Neural progenitor cell (in vitro differentiated cells): Measurements from ENCODE around the gene TMEM119. TPM values are rescaled to one million over a fixed set of nuclear protein-coding genes. Genes with fewer than 3 reads are reported as not detected.

Experiments used
- DNase-seq: peaks from one replicate; pipeline ENCODE4 v3.0.0-alpha.2; 2016; ENCODE audit warnings: low spot score
- H2AFZ ChIP-seq: fragments of 200-600 bp; sonication (generic); replicated peaks from 2 replicates; pipeline ENCODE4 v1.6.1; 2016; ENCODE audit warnings: antibody characterized with exemption
- H3F3A ChIP-seq: fragments of 200-600 bp; sonication (generic); 2 replicates; pipeline ENCODE4 v1.6.1; 2016; ENCODE audit warnings: antibody characterized with exemption, low read depth
- H3K27ac ChIP-seq: fragments of 200-600 bp; sonication (generic); 2 replicates; pipeline ENCODE4 v1.5.1; 2016; ENCODE audit warnings: mild to moderate bottlenecking
- H3K27me3 ChIP-seq: fragments of 200-600 bp; sonication (generic); 2 replicates; pipeline ENCODE4 v1.6.1; 2016; ENCODE audit warnings: mild to moderate bottlenecking, moderate library complexity
- H3K36me3 ChIP-seq: fragments of 200-600 bp; sonication (generic); 2 replicates; pipeline ENCODE4 v1.5.1; 2016
- H3K4me1 ChIP-seq: fragments of 200-600 bp; sonication (generic); 2 replicates; pipeline ENCODE4 v1.6.1; 2016; ENCODE audit warnings: mixed run types
- H3K4me2 ChIP-seq: fragments of 200-600 bp; sonication (generic); 2 replicates; pipeline ENCODE4 v1.6.1; 2016
- H3K4me3 ChIP-seq: fragments of 200-600 bp; sonication (generic); 2 replicates; pipeline ENCODE4 v1.5.1; 2016
- H3K79me2 ChIP-seq: fragments of 200-600 bp; sonication (generic); 2 replicates; pipeline ENCODE4 v1.6.1; 2016; ENCODE audit warnings: low read depth
- H3K9ac ChIP-seq: fragments of 200-600 bp; sonication (generic); 2 replicates; pipeline ENCODE4 v1.6.1; 2016
- H3K9me3 ChIP-seq: fragments of 200-600 bp; sonication (generic); 2 replicates; pipeline ENCODE4 v1.5.1; 2016; ENCODE audit warnings: low read depth
- H4K20me1 ChIP-seq: fragments of 200-600 bp; sonication (generic); 2 replicates; pipeline ENCODE4 v1.6.1; 2016; ENCODE audit warnings: low read depth
- H3K27ac Mint-ChIP-seq: 3 replicates; pipeline ENCODE4 v1.8.0; 2021; ENCODE audit warnings: mixed read lengths
- H3K27me3 Mint-ChIP-seq: 2 replicates; pipeline ENCODE4 v1.8.0; 2022; ENCODE audit warnings: low read depth, mild to moderate bottlenecking, inconsistent platforms, moderate library complexity, mixed read lengths; ENCODE audit not compliant: insufficient read depth
- H3K36me3 Mint-ChIP-seq: 3 replicates; pipeline ENCODE4 v1.8.0; 2021; ENCODE audit warnings: mixed read lengths
- H3K4me1 Mint-ChIP-seq: 3 replicates; pipeline ENCODE4 v1.8.0; 2021; ENCODE audit warnings: mixed read lengths
- H3K4me3 Mint-ChIP-seq: 3 replicates; pipeline ENCODE4 v1.8.0; 2021; ENCODE audit warnings: mild to moderate bottlenecking, moderate library complexity, mixed read lengths
- H3K9me3 Mint-ChIP-seq: 3 replicates; pipeline ENCODE4 v1.8.0; 2020; ENCODE audit warnings: mixed read lengths
- EZH2 ChIP-seq: fragments of 200-600 bp; sonication (generic); IDR thresholded peaks from 2 replicates; pipeline ENCODE4 v1.6.1; 2017; ENCODE audit warnings: antibody characterized with exemption, mild to moderate bottlenecking, moderate library complexity
- EZH2phosphoT487 ChIP-seq: fragments of 200-600 bp; sonication (generic); IDR thresholded peaks from 2 replicates; pipeline ENCODE4 v1.6.1; 2017; ENCODE audit warnings: antibody characterized with exemption
- total RNA-seq: library from RNA; depleted of rRNA; stranded (reverse); fragments of >200 nt; gene quantifications from 2 replicates; pipeline ENCODE4 v1.2.3, GENCODE V29; 2015; ENCODE audit warnings: low replicate concordance
- TF ChIP-seq, protein P1 (sequence below): fragments of 200-600 bp; sonication (generic); IDR thresholded peaks from 2 replicates; pipeline ENCODE4 v1.5.1; 2017; ENCODE audit warnings: antibody characterized with exemption, mild to moderate bottlenecking

Gene TMEM119
- total RNA-seq, 1 donor from 2014 or later: 0.97 TPM

DNA sequence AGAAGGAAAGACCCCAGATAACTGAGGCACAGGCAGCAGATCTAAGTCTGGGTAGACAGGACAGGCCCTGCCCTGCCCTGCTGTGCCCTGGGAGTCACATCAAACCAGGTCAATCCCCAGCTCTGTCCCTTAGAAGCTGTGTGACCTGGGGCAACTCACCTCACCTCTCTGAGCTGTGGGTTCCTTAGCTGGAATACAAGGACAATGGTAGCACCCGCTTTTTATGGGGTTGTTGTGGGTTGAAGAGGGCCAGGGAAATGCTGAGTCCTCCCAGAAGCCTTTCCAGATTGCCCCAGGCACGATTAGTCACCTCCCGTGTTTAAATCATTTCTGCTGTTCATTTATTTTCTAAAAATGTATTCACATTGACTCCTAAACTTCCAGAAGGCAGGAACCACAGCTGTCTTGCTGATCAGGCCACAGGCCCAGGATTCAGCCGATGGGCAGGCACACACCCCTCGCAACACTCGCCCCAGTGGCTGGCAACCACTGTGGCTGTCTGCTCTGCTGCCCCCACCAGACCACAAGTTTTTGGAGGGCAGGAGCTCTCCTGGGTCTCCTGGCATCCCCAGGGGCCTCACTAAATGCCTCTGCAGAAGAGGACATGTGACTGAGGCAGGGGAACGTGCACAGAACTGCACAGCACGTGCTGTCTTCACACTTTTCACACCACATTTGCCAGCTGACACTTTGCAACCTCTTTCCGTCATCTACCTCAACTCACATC, 32.8 kb upstream of the TMEM119 start:
- no peaks in the 10 kb centered on the region for H3K9me3 Mint-ChIP-seq
- H3K27me3 ChIP-seq: no peaks in the 10 kb centered on the region
- H2AFZ ChIP-seq: peak overlapping the region; percentile 52
- peaks cover 14% of the 10 kb centered on the region for H3K4me1 ChIP-seq
- no peak for DNase-seq
- no peak overlapping the region for H3K9ac ChIP-seq
- peaks cover 7% of the 10 kb centered on the region for H3F3A ChIP-seq
- no peaks in the 10 kb centered on the region for H4K20me1 ChIP-seq
- no peaks in the 10 kb centered on the region for H3K36me3 Mint-ChIP-seq
- peak overlapping the region; percentile 91 for H3K27ac Mint-ChIP-seq
- H3K4me3 ChIP-seq: no peak overlapping the region
- no peak overlapping the region for H3K4me2 ChIP-seq
- no peaks in the 10 kb centered on the region for H3K9me3 ChIP-seq
- H3K27me3 Mint-ChIP-seq: peaks cover 16% of the 10 kb centered on the region
- H3K36me3 ChIP-seq: no peaks in the 10 kb centered on the region
- H3K79me2 ChIP-seq: no peaks in the 10 kb centered on the region
- no peak overlapping the region for H3K4me3 Mint-ChIP-seq
- TF ChIP-seq, protein P1, sequence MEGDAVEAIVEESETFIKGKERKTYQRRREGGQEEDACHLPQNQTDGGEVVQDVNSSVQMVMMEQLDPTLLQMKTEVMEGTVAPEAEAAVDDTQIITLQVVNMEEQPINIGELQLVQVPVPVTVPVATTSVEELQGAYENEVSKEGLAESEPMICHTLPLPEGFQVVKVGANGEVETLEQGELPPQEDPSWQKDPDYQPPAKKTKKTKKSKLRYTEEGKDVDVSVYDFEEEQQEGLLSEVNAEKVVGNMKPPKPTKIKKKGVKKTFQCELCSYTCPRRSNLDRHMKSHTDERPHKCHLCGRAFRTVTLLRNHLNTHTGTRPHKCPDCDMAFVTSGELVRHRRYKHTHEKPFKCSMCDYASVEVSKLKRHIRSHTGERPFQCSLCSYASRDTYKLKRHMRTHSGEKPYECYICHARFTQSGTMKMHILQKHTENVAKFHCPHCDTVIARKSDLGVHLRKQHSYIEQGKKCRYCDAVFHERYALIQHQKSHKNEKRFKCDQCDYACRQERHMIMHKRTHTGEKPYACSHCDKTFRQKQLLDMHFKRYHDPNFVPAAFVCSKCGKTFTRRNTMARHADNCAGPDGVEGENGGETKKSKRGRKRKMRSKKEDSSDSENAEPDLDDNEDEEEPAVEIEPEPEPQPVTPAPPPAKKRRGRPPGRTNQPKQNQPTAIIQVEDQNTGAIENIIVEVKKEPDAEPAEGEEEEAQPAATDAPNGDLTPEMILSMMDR: no peak
- TF ChIP-seq EZH2phosphoT487: no peak
- no peak for TF ChIP-seq EZH2
- no peak overlapping the region for H3K27ac ChIP-seq
- H3K4me1 Mint-ChIP-seq: peaks cover 57% of the 10 kb centered on the region

DNA sequence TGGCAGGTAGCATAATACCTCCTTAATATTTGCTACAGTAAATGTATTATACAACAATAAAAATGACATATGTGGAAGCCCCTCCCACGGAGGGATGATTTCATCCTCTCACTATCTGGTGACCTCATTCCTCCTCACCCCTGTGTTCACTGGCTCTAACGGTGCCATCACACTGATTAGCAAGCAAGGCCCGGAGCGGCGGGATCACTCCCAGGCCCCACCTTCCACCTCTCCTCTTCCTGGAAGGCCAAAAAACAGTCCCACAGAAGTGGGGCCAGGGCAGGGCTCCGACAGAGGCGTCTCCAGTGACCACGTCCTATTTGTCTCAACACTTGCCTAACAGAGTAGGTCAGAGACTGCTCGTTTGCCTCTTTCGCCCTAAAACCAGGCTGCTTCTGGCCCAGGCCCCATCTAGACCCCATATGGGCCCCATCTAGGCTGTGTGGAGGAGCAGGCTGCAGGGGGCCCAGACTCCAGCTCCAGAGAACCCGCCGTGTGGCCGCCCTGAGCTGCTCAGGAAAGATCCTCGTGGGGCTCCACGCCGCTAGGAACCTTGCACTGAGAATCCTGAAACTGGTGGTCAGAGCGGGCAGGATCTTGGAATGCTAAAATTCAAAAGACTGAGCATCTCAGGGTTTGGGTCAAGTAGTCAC, 32.1 kb upstream of the TMEM119 start:
- peak overlapping the region; percentile 53 for H3K4me3 Mint-ChIP-seq
- H3K4me2 ChIP-seq: no peak overlapping the region

DNA sequence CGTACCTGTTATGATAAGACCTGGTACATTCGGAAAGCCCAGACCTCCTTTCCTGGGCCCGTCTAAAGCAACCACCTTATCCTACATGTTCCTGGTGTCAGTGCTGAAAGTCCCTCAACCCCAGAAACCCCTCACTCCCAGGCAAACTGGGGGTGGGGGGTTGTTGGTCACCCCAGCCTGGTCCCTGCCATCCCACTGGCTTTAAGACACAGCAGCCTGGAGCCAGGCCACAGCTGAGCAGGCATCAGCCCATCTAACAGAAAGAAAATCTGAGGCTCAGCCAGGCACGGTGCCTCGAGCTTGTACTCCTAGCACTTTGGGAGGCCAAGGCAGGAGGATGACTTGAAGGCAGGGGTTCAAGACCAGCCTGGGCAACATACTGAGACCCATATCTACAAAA, 31.3 kb upstream of the TMEM119 start:
- no peaks in the 10 kb centered on the region for H3K9me3 Mint-ChIP-seq
- H3K27me3 Mint-ChIP-seq: peaks cover 21% of the 10 kb centered on the region
- no peaks in the 10 kb centered on the region for H3F3A ChIP-seq
- no peak overlapping the region for H3K4me3 ChIP-seq
- peak overlapping the region; percentile 89 for H3K27ac Mint-ChIP-seq
- H3K36me3 Mint-ChIP-seq: no peaks in the 10 kb centered on the region
- no peak overlapping the region for H3K4me2 ChIP-seq
- no peaks in the 10 kb centered on the region for H4K20me1 ChIP-seq
- no peak overlapping the region for H3K4me3 Mint-ChIP-seq
- H2AFZ ChIP-seq: no peak overlapping the region
- no peaks in the 10 kb centered on the region for H3K27me3 ChIP-seq
- TF ChIP-seq EZH2 (no peak), EZH2phosphoT487 (no peak)
- TF ChIP-seq, protein P1: no peak
- H3K36me3 ChIP-seq: no peaks in the 10 kb centered on the region
- DNase-seq: no peak
- no peaks in the 10 kb centered on the region for H3K9me3 ChIP-seq
- H3K4me1 Mint-ChIP-seq: peaks cover 43% of the 10 kb centered on the region
- no peak overlapping the region for H3K9ac ChIP-seq
- H3K79me2 ChIP-seq: no peaks in the 10 kb centered on the region
- H3K4me1 ChIP-seq: no peaks in the 10 kb centered on the region
- H3K27ac ChIP-seq: no peak overlapping the region

More for the DNA sequence above, 32.1 kb upstream of the TMEM119 start:
- TF ChIP-seq EZH2 (no peak), EZH2phosphoT487 (no peak)
- TF ChIP-seq, protein P1: no peak
- peaks cover 50% of the 10 kb centered on the region for H3K4me1 Mint-ChIP-seq
- Histone ChIP-seq H3K36me3 (no peaks in the 10 kb centered on the region), H3K27me3 (no peaks in the 10 kb centered on the region), H4K20me1 (no peaks in the 10 kb centered on the region), H3F3A (peaks cover 2% of the 10 kb centered on the region), H3K4me1 (peaks cover 7% of the 10 kb centered on the region), H3K9ac (no peak overlapping the region), H3K9me3 (no peaks in the 10 kb centered on the region), H3K79me2 (no peaks in the 10 kb centered on the region), H3K4me3 (no peak overlapping the region), H3K27ac (no peak overlapping the region), H2AFZ (peak overlapping the region; percentile 52)
- H3K36me3 Mint-ChIP-seq: no peaks in the 10 kb centered on the region
- no peaks in the 10 kb centered on the region for H3K9me3 Mint-ChIP-seq
- H3K27ac Mint-ChIP-seq: peak overlapping the region; percentile 91
- H3K27me3 Mint-ChIP-seq: peaks cover 20% of the 10 kb centered on the region
- no peak for DNase-seq
